Cerebellar cortex (tissue), 1 donor: ENCODE results near the gene ADORA3.

Experiments
- DNase-seq: peaks from one replicate; pipeline ENCODE4 v3.0.0-alpha.2; 2015; ENCODE audit warnings: low spot score

ADORA3 gene

DNA sequence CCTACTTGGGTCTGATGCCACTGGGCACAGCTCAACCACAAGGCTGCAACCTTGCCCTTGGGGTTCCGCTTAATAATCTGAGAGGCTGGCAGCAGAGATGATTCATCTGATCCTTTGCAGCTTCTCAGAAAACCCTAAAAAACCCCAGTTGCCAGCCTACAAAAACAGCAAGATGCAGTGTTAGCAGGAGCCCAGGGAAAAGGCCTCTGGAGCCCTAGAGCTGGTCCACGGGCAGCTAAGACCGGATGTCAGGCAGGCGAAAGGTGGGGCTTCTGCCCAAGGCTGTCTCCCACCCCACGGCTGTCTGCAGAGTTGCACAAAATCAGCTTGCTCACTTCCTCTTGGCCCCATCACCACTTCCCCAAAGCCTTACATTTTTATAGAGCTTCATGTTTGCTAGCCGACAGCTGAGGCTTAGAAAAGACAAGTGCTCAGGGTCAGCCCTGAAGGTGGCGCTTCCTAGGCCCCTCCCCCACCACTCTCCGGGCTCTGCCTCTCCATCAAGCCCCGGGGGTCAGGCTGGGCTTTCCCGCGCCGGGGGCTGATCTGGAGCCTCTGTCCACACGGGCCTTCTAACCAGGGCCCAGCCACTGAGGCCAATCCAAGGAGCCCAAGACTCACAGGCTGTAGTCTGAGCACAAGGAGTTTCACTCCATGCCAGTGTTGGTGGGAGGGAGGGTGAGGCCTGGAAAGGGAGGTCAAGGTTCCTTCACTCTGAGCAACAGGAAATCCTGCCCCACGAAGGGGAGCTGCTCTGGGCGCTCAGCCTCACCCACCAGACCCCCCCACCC is 4.2 kb upstream of the ADORA3 start:
- peak; percentile 39 for DNase-seq

DNA sequence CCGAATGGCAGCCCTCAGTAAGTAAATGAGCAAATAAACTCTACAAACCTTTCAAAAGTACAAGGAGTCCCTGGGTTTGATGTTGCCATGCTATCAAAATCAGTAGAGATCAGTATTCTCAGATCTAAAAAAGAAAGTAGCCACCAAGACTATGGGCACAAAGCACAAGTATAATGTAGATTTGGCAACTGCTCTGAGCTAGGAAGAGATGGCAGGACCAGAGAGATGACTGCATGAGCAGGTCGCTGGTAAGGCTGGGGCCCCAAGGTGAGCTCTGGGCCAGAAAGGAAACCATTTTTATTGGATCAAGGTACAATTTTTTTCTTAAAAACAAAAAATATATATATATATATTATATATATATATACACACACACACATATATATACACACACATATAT is 3.1 kb upstream of the ADORA3 start:
- no peak for DNase-seq

DNA sequence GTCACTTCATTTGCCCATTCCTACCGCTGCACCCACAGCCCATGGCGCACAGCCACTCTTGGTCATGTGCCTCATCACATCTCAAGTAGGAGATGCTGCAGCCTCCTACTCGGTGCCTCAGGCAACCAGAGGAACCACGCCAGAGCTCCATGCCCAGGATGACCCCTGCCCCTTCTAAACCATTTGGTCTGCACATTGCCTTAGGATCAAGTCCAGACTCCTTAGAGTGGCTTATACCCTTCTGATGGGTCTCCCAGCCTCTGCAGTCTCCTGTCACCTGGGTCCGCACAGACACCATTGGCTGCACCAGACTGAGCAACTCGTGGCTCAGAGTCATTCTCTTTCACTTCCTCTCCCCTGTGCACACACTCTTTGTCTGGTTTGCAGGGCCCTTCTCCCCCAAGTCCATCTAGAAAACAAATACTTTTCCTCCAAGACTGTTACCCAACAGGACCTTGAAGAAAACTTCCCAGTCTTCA is 2.2 kb upstream of the ADORA3 start:
- no peak for DNase-seq

DNA sequence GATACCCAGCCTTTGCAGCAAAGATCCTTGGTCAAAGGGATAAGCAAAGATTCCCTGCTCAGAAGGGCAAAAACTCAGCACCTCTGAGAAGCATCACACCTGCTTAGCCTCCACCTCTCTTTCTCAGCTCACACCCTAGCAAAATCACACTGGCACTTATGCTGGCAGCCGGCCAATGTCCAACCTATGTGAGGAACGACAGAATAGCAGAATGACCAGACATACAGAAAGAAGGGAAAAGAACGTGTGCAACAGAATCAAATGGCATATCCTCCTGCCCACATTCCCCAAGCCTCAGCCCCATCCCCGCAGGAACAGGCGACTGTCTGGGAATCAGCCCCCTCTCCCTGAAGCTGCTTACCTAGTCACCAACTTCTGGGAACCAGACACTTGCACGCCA is 664 bp upstream of the ADORA3 start:
- no peak for DNase-seq

DNA sequence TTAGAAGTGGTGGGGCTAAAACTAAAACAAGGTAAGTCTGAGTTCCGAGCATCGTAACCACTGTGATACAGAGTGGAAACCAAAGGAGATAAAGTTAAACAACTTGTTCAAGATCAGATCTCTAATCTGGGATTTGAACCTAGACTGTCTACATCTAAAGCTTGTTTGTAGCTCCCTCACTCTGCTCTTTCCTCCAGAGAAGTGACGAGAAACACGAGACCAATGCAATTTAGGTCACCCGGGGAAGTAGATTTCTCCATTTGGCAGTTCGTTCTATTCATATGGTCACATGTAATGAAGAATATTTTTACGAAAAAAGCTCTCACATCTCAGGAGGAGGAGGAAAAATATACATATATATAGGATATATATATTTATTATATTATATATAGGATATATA is 1.8 kb downstream of the ADORA3 start:
- no peak for DNase-seq

DNA sequence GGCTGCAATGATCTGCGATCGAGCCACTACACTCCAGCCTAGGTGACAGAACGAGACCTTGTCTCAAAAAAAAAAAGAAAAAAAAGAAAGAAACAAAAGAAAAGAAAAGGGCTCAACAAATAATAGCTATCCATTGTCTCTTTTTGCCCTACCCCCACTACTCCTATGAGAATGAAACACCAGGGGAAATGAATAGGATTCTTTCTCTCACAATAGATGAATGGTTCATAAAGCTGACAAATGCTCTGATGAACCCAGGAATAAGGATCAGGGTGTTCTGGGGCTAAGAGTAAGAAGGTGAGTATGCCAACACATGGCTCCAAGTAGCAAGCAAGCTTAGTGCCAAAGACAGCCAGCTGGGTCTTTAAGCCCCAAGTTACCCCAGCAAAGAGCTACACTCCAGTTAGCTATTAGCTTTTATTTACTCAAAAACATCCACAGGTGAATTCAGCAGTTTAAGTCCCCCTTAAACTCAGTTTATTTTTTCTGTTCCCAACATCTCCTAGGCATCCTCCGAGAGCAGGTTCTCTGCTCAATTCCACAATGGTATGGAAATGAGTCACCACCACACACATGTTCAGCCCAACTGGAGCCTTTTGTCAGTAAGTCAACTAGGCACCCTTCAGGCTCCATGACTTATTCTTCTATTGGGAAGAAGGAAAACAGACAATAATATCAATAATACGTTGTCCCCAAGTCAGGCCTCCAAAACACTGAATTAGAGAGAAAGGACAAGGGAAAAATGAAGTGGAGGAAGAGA is 4.2 kb downstream of the ADORA3 start:
- DNase-seq, result no peak

DNA sequence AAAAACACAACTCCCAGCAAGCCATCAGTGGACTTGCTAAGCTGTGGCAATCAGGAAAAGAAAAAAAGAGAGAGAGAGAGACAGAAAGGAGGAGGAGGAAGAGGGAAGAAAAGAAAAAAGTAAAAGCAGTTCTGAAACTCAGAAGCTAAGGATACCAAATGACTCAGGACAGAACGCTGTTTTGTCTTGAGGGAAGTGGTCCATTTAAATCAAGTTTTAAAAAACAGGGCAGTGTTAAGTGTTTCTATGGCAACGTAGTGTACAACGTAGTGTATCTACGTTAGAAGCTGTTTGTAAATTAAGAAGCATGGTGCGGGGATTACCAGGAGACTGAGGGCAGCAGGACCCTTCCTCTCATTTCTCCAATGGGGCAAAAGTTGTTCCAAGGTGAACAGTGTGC is 5.8 kb downstream of the ADORA3 start:
- DNase-seq, result no peak

DNA sequence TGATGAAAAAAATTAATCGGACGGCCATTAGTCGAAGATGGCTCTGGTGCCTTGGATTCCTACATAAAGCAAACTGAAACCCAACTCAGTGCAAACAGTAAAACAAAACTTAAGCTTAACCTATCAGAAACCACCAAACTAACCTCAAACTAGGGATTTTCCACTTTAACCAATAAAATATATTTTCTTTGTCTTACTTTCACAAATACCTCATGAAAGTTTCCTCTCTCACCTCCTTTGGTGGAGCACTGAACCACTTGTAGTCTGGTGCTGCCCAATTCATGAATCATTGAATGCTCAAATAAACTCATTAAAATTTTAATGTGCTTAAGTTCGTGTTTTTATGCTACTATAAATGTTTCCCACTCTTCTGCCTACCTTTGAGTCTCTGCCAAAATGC is 7.0 kb downstream of the ADORA3 start:
- no peak for DNase-seq

DNA sequence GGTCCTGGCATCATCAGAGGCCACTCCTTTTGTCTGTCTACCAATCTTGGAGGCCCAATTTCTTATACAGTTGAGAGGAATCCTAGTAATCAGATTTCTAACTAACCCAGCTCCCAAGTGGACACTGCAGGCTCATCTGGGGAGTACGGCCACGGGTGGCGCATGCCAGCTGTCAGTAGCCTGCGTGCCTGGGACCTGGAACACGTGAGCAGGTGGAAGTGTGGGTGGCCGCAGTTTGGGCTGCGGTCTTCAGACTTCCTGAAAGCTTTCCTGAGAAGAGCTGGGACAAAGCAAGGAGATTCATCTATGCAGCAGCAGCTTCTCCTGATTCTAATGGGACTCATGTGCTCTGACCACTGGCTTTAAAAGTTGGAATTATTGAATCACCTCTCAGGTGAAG is 12.4 kb downstream of the ADORA3 start:
- no peak for DNase-seq

DNA sequence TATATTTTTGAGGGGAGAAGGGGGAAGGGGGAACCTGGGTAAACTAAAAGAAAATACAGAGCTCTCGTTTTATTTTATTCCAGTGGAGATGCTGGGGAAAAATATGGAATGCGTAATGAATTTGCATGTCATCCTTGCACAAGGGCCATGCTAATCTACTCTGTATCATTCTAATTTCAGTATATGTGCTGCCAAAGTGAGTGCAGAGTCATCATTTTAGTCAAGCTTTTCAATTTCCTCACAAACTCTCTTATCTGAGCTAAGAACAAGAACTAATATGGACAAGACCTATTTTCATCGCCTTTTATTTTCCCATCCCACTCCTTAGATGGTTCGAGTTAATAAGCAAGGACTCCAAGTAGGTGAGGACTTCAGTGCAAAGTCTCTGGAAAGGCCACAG is 13.2 kb downstream of the ADORA3 start:
- DNase-seq, result no peak

DNA sequence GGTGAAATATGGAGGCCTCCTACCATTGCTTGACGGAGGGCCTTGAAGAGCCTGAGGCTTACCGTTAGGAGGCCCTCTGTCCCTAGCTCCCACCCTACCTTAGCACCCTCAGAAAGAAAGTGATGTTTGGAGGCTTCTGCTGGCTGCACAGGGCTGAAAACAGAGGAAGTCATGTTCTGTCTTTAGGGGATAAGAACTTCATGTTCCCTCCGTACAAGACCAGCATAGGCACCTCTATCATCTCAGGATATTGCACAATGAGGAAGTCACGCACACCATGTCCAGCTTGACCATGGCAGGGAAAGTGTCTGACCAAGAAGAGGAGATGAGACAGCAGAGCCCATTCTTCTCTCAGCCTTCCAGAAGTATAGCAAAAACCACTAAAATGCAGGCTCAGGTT is 13.8 kb downstream of the ADORA3 start:
- DNase-seq, result no peak

DNA sequence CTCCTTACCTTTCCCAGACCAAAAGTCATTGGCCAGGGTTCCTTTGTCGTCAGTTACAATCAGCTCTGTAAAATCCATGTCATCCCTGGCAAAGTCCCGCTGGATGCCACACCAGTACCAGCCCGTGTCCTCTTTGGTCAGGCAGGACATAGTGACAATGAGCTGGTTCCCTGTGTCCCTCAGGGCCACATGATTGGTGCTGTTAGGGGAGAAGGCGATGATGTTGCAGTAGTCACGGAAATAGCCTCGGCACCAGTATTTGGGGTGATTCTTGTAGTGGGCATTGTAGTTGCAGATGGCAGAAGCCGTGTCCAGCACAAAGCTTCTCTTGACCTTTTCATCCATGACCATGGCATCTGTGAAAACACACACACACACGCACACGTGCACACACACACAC is 14.8 kb downstream of the ADORA3 start:
- DNase-seq, result no peak

DNA sequence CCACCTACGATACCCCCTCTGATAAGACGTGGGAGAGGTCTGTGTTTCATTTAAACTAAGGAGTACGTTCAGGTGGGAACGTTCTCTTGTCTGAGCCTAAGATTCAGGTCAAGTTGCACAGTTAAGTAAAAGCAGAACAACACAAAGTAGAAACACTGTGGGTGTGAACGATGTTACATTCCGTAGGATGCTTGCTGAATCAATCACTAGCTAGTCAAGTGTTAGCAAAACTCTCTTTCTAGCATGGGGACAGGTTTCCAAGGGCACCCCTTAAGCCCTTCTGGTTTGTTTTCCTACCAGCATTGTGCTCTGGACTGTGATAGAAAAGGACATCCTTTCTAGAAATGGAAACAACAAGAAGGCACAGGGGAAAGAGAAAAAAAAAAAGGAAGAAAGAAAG is 16.3 kb downstream of the ADORA3 start:
- no peak for DNase-seq

DNA sequence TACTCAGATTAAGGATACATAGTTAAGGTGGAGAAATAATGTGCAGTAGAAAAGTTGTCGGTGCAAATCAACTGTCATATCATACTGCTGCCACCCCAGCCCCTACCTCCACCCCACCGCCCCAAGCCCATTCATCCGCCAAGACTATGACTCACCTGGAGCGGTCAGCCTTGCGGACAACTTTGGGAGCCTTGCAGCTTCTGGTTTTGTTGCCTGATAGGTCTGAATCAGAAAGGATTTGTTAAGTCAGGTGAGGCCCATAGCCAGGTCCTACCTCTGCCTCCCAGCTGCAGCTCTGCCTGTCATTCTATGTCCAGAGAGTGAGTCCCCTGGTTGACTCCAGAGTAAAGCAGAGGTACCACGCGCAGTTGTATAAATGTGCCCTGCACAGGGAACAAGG is 17.0 kb downstream of the ADORA3 start:
- DNase-seq, result no peak

DNA sequence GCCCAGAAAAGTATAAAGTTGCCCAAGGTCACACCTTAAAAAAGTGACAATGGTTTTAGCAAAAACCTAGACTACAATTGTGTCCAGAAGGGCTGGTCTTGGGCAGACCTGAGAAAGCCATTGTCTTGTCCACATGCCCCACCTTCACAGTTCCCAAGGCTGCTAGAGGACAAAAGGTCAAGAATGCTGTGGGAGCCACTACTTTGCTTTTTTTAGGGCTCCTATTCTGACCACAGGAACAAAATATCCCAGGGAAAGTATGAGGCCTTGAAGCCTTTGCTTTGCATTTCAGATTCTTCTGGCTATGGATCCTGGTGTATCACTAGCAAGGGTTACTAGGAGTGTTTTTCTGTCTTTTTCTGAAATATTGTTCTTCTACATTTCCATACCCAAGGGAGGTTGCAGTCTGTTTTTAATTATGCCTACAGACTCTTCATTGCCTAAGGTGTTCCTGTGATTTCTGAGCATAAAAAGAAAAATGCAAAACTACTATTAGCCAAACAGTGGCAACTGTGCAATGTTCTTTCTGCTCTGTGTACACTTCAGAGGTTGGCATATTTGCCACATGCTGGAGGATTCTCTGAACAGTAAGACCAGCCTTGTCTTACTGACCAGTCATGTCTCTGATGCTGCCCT is 18.9 kb downstream of the ADORA3 start:
- DNase-seq, result no peak

DNA sequence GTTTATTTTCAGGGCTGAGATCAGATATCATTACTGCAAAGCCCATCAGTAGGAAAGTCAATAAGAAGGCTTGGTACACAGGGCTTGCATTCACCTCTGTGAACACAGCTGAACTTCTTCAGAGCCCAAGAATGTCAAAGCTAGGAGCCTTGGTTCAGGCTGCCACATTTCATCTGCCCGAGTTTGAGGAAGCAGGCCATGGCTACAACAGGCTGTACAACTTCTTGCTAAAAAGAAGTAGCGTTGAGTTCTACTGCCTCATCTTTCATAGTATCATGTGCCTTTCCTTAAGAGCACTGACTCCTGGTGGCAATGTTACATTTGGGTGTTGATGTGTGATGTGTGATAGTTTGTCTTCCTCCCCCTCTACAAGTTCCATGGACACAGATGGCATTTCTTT is 19.6 kb downstream of the ADORA3 start:
- DNase-seq, result no peak

DNA sequence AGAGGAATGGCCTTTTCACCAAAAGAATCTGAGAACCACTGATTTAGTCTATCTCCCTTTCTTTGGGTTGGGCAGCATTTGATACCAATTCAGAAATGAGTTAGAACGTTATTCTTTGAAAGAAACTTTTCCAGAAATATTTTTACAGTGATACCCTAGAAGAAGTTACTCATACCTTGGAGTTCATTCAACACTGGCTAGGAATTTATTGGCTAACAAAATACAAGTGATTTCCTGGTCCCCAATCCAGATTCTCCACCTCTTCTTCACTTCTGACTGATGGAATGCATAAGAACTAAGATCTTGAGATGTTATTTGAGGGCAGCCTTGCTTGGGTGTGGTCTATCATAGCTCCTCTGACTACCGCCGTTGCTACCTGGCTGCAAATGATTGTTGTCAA is 20.3 kb downstream of the ADORA3 start:
- DNase-seq, result no peak

DNA sequence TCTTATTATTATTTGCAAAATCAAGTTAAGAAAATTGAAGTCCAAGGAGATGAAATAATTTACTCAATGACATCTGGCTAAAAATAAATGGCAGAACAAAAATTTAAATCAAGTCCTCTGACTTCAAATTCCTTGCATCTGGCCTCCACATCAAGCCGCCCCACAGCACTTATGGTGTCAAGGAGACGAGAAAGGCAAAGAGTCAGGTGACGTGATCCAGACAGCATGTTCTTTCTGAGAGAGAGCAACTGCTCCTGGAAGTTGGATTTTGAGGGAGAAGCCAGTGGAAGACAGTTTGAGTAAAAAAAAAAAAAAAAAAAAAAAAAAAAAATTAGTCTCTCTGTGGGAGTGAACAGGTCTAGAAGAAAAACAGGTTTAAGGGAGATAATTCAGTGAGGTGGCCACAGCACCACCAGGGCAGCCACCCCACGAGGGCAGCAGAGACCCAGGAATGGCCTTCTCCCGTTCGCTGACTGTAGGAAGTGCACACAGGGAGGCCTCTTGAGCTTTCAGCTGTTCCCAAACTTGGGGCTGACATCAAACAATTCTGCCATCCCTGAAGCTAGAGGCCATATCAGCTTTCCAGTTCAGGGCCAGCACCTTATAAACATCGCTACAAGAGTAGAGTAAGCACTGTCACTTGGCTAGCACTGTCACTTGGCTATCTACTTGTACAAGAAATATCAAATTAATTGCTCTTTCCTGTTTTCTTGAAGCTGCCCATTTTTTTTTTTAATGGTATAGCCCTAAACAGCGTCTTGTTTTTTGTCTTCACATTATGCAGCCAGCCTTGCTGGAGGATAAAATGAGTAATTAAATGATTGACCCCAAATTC is 21.8 kb downstream of the ADORA3 start:
- DNase-seq, result peak; percentile 59

DNA sequence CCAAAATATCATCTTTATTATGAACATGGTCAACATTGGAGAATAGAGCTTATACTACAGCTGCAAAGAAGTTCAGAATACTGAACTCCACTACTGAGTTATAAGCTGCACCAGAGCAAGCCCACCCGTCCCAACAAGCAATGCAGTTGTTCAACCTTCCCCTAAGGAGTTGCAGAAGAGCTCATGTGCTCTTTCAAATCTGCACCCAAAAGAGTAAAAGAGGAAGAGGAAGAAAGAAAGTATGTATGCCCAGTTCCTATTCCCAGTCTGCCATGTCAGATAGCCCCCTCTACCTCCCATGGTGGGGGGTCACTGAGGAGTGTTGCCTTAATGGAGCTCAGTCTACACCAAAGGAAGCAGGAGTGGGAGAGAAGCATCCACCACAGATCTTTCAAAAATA is 22.8 kb downstream of the ADORA3 start:
- no peak for DNase-seq

DNA sequence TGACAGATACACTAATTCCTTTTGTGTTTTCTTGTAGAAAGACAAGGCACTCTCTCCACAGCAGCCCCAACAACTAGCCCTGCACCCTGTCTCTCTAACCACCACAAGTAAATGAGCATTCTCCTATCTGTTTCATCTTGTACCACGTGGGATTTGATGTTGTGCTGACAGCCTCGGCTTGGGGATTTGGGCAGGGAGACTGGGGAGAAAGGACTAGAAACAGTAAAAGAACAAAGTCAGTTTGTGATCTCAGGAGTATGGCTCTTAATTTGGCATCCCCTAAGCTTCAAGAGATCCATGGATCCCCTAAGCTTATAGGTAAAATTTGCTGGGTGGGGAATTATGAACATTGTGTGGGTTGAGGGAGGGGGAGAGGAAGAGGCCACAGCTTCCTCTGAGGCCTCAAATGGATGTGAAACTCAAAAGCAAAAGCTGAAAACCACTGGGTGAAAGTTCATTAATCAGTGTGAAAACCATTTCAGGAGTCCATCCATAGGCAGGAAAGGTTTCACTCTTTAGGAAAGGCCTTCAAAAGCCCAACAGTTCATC is 26.6 kb downstream of the ADORA3 start:
- no peak for DNase-seq

DNA sequence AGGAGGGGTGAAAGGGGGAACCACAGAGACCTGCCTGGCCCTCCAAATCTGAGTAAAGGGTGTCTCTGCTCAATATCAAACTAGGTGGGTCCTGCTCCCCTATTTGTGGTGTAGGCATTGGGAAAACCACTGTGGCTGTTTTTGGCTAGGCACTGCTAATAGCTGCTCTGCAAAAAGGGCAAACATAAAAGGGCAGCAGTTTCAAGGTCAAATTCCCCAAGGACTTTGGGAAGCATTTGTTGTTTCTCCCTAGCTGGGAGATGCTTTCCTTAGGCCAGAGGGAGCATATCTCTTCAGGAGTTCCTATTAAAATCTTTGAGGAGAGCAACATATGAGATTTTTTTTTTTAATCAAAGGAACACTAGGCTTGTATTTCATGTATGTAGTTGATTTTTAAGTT is 27.2 kb downstream of the ADORA3 start:
- no peak for DNase-seq

DNA sequence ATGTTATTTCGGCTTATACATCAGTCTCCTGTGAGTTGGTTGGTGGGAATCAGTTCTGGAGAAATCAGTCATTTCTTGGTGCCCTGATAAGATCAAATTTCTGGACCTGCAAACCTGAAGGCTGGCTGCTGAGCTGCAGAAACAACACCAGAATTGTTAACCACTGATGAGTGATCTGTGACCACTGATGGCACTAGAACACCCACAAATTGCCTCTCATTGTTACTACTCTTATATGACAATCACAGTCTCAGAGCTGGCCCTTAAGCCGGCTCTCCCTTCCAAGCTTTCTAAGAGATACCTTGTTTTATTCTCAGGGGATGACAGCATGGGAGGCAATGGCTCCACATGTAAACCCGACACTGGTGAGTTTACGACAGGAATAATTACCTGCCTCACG is 27.7 kb downstream of the ADORA3 start:
- DNase-seq, result no peak
